Measurements from ENCODE around the gene CTU1.

Gene CTU1

GRCh38 chr19:51108066-51108804 is at the start of gene CTU1:
TSS of gene CTU1 (minus strand) at chr19:51108409. CDS start at chr19:51104569, 3,840 bp downstream.
- peak within 1 kb of the TSS; percentile 23 to 72 for H3K27ac ChIP-seq

GRCh38 chr19:51157265-51157664 is 49.1 kb upstream of the CTU1 start:
- DNase-seq (ENCODE audit: low spot score) = no peak
- no peak for TF ChIP-seq CTCF (IDR thresholded peaks at IDR 0.05)
- no peak overlapping the region for H3K27ac ChIP-seq
- H3K4me3 ChIP-seq = no peak overlapping the region

More at GRCh38 chr19:51108066-51108804, at the start of gene CTU1:
- DNase-seq (ENCODE audit: low spot score) = peak; percentile 99
- no peak for TF ChIP-seq CTCF (IDR thresholded peaks at IDR 0.05)
- H3K4me3 ChIP-seq = peak within 1 kb of the TSS; percentile 83

GRCh38 chr19:51156710-51157109 is 48.5 kb upstream of the CTU1 start:
- DNase-seq (ENCODE audit: low spot score) = no peak
- Histone ChIP-seq H3K4me3 (no peak overlapping the region), H3K27ac (no peak overlapping the region)
- TF ChIP-seq CTCF (IDR thresholded peaks at IDR 0.05) = no peak

GRCh38 chr19:51150627-51151026 is 42.4 kb upstream of the CTU1 start:
- Histone ChIP-seq H3K27ac (no peak overlapping the region), H3K4me3 (no peak overlapping the region)
- no peak for DNase-seq (ENCODE audit: low spot score)
- TF ChIP-seq CTCF (IDR thresholded peaks at IDR 0.05) = no peak

GRCh38 chr19:51148580-51148979 is 40.4 kb upstream of the CTU1 start:
- Histone ChIP-seq H3K4me3 (no peak overlapping the region), H3K27ac (no peak overlapping the region)
- TF ChIP-seq CTCF (IDR thresholded peaks at IDR 0.05) = no peak
- DNase-seq (ENCODE audit: low spot score) = no peak

- Histone ChIP-seq H3K4me3 (no peak overlapping the region), H3K27ac (no peak overlapping the region)
- TF ChIP-seq CTCF (IDR thresholded peaks at IDR 0.05) = no peak
- no peak for DNase-seq (ENCODE audit: low spot score)
Measured at GRCh38 chr19:51147663-51148062, 39.5 kb upstream of the CTU1 start.

GRCh38 chr19:51146751-51147150 is 38.5 kb upstream of the CTU1 start:
- Histone ChIP-seq H3K4me3 (no peak overlapping the region), H3K27ac (no peak overlapping the region)
- TF ChIP-seq CTCF (IDR thresholded peaks at IDR 0.05) = no peak
- no peak for DNase-seq (ENCODE audit: low spot score)

All from coronary artery (tissue), 2 donors.